GM23248 (cell line): Measurements from ENCODE around the gene SFMBT2. TPM values are rescaled to one million over a fixed set of nuclear protein-coding genes. Genes with fewer than 3 reads are reported as not detected.
"Not testable (repeated sequence)": the region's sequence is repeated elsewhere in the genome, so short reads cannot be mapped to it uniquely, and the experiment has no call there.

ENCODE experiments used
- DNase-seq: peaks from one replicate; pipeline ENCODE4 v3.0.0-alpha.2; 2015
- H2AFZ ChIP-seq: fragments of 200-600 bp; sonication (generic); 2 replicates; pipeline ENCODE4 v1.6.1; 2016; ENCODE audit warnings: antibody characterized with exemption
- H3F3A ChIP-seq: fragments of 200-600 bp; sonication (generic); 2 replicates; pipeline ENCODE4 v1.6.1; 2016; ENCODE audit warnings: mild to moderate bottlenecking, antibody characterized with exemption, mixed run types; ENCODE audit not compliant: insufficient read depth
- H3K27ac ChIP-seq: fragments of 200-600 bp; sonication (generic); 2 replicates; pipeline ENCODE4 v1.5.1; 2016; ENCODE audit warnings: mild to moderate bottlenecking
- H3K27me3 ChIP-seq: fragments of 200-600 bp; sonication (generic); replicated peaks from 2 replicates; pipeline ENCODE4 v1.6.1; 2016; ENCODE audit warnings: mild to moderate bottlenecking; ENCODE audit not compliant: insufficient read depth
- H3K36me3 ChIP-seq: fragments of 200-600 bp; sonication (generic); 2 replicates; pipeline ENCODE4 v1.6.1; 2016; ENCODE audit warnings: low read depth, mild to moderate bottlenecking
- H3K4me1 ChIP-seq: fragments of 200-600 bp; sonication (generic); 2 replicates; pipeline ENCODE4 v1.6.1; 2016; ENCODE audit warnings: mild to moderate bottlenecking; ENCODE audit not compliant: insufficient read depth
- H3K4me2 ChIP-seq: fragments of 200-600 bp; sonication (generic); one replicate; pipeline ENCODE4 v1.6.1; 2016; ENCODE audit warnings: mild to moderate bottlenecking; ENCODE audit not compliant: unreplicated experiment
- H3K4me3 ChIP-seq: fragments of 200-600 bp; sonication (generic); 2 replicates; pipeline ENCODE4 v1.5.1; 2016; ENCODE audit warnings: mild to moderate bottlenecking
- H3K79me2 ChIP-seq: fragments of 200-600 bp; sonication (generic); 2 replicates; pipeline ENCODE4 v1.6.1; 2016; ENCODE audit warnings: mild to moderate bottlenecking; ENCODE audit not compliant: insufficient read depth
- H3K9ac ChIP-seq: fragments of 200-600 bp; sonication (generic); 2 replicates; pipeline ENCODE4 v1.6.1; 2016; ENCODE audit warnings: mild to moderate bottlenecking
- H3K9me2 ChIP-seq: fragments of 200-600 bp; sonication (generic); 2 replicates; pipeline ENCODE4 v1.6.1; 2016; ENCODE audit warnings: mixed run types, mild to moderate bottlenecking, moderate library complexity; ENCODE audit not compliant: insufficient read depth
- H3K9me3 ChIP-seq: fragments of 200-600 bp; sonication (generic); one replicate; pipeline ENCODE4 v1.6.1; 2017; ENCODE audit warnings: low read depth
- H4K20me1 ChIP-seq: fragments of 200-600 bp; sonication (generic); 2 replicates; pipeline ENCODE4 v1.6.0; 2016; ENCODE audit not compliant: insufficient read depth
- EZH2 ChIP-seq: fragments of 200-600 bp; sonication (generic); IDR thresholded peaks from 2 replicates; pipeline ENCODE4 v1.6.1; 2018; ENCODE audit warnings: antibody characterized with exemption, mild to moderate bottlenecking; ENCODE audit not compliant: insufficient read depth, poor library complexity, severe bottlenecking
- EZH2phosphoT487 ChIP-seq: fragments of 200-600 bp; sonication (generic); IDR thresholded peaks from 2 replicates; pipeline ENCODE4 v1.6.1; 2018; ENCODE audit warnings: antibody characterized with exemption, moderate library complexity, mild to moderate bottlenecking, low read depth; ENCODE audit not compliant: insufficient read depth
- WGBS, 2 experiments: methylation state at CpG; one replicate each; pipeline ENCODE4 v1.1.6; 2015 to 2017; ENCODE audit warnings: low lambda C conversion rate in 2 of 2, low coverage in 1 of 2; ENCODE audit errors: missing lambda C conversion rate in 2 of 2; 5-methylcytosine and 5-hydroxymethylcytosine counted together
- in situ Hi-C: fragments of 300-500 bp; cut with MboI; formaldehyde crosslinking; loops from 2 replicates; pipeline ENCODE4 v1.15.0; 2020
- polyA plus RNA-seq: library from polyadenylated mRNA; unstranded; fragments of >200 nt; fragmentation: Nextera tagmentation; extraction: Ambion mirVana; gene quantifications from 2 replicates; pipeline ENCODE4 v1.2.1, GENCODE V29; 2016
- total RNA-seq: library from RNA; depleted of rRNA; stranded (reverse); fragments of >200 nt; shearing (Covaris generic); gene quantifications from 2 replicates; pipeline ENCODE4 v1.2.3, GENCODE V29; 2014

SFMBT2 gene
- total and polyA plus RNA-seq, 2 experiments from 2014 or later: 0.22 TPM; not detected in 1

DNA sequence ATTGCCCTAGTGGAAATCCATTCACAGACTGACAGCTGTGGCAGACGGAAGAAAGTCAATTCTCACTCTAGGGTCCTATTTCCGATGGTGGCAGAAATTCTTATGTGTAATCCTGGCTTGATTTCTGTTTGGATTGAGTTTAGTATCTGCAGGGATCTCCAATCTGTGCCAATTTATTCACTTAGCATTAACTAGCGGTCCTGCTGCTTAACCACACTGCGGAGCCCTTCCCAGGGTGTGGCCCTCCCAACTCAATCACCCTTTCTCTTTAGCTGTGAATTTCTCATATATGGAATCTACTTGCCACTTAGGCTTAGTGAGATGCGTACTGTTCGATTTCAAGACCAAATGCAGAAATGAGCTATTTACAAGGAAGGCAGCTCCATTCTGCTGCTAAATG, 215.7 kb downstream of the SFMBT2 start:
- Histone ChIP-seq H3F3A (no peaks in the 10 kb centered on the region), H3K9me2 (no peaks in the 10 kb centered on the region), H3K9ac (no peak overlapping the region), H3K27ac (no peak overlapping the region), H2AFZ (no peak overlapping the region), H3K4me1 (no peaks in the 10 kb centered on the region), H3K36me3 (no peaks in the 10 kb centered on the region), H4K20me1 (no peaks in the 10 kb centered on the region), H3K4me2 (no peak overlapping the region), H3K79me2 (no peaks in the 10 kb centered on the region), H3K27me3 (no peaks in the 10 kb centered on the region), H3K4me3 (no peak overlapping the region), H3K9me3 (no peaks in the 10 kb centered on the region)
- in situ Hi-C loops: no loop called here
- no peak for DNase-seq
- 73 to 87% methylated on average over 6 of the region's 6 CpGs for WGBS, 2 experiments
- TF ChIP-seq EZH2phosphoT487 (no peak), EZH2 (no peak)

DNA sequence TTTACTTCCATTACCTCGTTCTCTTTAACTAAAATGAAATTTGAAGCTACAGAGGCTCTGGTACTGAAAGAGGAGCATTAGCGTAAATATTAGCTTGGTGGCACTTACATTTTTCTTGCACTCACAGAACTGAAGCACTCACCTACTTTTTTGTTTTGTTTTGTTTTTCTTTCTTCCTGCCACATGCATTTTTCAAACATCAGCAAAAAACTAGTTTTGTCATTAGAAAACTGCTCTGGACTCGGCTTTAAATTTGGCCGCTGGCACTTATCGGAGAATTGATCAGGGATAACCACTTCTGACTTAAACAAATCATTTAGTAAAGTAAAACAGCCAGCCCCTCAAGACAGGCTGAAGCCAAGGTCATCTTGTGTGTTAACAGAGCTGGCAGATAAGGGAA, 216.3 kb downstream of the SFMBT2 start:
- TF ChIP-seq EZH2phosphoT487 (no peak), EZH2 (no peak)
- Histone ChIP-seq H4K20me1 (no peaks in the 10 kb centered on the region), H3K27me3 (no peaks in the 10 kb centered on the region), H3K9ac (no peak overlapping the region), H3K36me3 (no peaks in the 10 kb centered on the region), H3K9me3 (no peaks in the 10 kb centered on the region), H2AFZ (no peak overlapping the region), H3K27ac (no peak overlapping the region), H3K4me3 (no peak overlapping the region), H3F3A (no peaks in the 10 kb centered on the region), H3K9me2 (no peaks in the 10 kb centered on the region), H3K4me2 (no peak overlapping the region), H3K79me2 (no peaks in the 10 kb centered on the region), H3K4me1 (no peaks in the 10 kb centered on the region)
- in situ Hi-C loops: no loop called here
- WGBS, 2 experiments: 82 to 89% methylated on average over 5 of the region's 5 CpGs
- DNase-seq: no peak

DNA sequence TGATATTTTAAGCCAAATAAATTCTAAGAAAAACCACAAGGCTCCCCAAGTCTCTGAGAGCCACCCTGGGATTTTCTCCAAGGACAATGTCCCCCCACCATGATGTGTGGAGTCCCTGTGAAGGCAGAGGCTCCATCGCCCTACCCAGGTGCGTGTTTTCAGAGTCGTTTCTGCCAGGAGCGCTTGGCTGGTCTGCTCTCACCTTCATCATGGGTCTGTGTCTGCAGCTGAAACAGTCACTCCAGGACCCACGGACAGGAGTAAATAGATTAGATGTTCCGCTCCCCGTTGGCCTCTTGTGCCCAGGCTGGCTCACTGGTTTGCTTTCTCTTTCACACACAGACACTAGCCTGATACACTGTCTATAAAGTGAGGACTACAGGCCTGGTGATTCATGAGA, 217.5 kb downstream of the SFMBT2 start:
- WGBS, 2 experiments: 86 to 87% methylated on average over 7 of the region's 7 CpGs
- Histone ChIP-seq H3K4me3 (no peak overlapping the region), H3K79me2 (no peaks in the 10 kb centered on the region), H2AFZ (no peak overlapping the region), H3F3A (no peaks in the 10 kb centered on the region), H3K27ac (no peak overlapping the region), H3K4me2 (no peak overlapping the region), H3K36me3 (no peaks in the 10 kb centered on the region), H4K20me1 (no peaks in the 10 kb centered on the region), H3K27me3 (no peaks in the 10 kb centered on the region), H3K9ac (no peak overlapping the region), H3K9me3 (no peaks in the 10 kb centered on the region), H3K4me1 (no peaks in the 10 kb centered on the region), H3K9me2 (no peaks in the 10 kb centered on the region)
- TF ChIP-seq EZH2phosphoT487 (no peak), EZH2 (no peak)
- in situ Hi-C loops: no loop called here
- no peak for DNase-seq

DNA sequence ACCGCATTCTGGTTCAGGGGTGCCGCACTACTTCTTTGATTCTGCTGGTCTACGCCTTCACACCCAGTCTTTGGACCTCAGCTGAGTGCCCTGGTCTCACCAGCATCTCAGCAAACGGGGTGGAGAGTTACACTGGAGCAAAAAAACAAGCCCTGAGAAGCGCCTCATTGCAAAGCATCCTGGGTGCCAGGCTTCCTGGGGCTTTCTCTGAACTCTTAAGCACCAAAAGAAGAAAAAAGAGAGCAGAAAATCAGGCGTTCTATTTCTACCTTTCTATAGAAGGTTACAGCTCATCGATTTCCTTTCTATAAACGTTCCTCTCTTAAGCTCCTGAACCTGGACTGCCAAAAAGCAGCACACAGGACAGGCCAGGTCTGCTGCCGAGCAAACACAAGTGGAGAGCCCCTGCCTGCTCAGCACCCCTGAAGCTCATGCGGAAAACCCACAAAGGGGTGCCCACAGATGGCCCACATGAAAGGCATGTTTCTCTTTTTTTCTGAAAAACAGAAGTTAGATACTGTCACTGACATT, 217.9 kb downstream of the SFMBT2 start:
- no peaks in the 10 kb centered on the region for H3K9me2 ChIP-seq
- no peaks in the 10 kb centered on the region for H3K27me3 ChIP-seq
- no peaks in the 10 kb centered on the region for H3K36me3 ChIP-seq
- 68 to 72% methylated on average over 10 of the region's 10 CpGs for WGBS, 2 experiments
- H3K9ac ChIP-seq: no peak overlapping the region
- no peak overlapping the region for H3K4me2 ChIP-seq
- H2AFZ ChIP-seq: no peak overlapping the region
- no peaks in the 10 kb centered on the region for H3K79me2 ChIP-seq
- no peaks in the 10 kb centered on the region for H4K20me1 ChIP-seq
- no peak overlapping the region for H3K4me3 ChIP-seq
- H3K27ac ChIP-seq: no peak overlapping the region
- no peaks in the 10 kb centered on the region for H3K4me1 ChIP-seq
- H3K9me3 ChIP-seq: no peaks in the 10 kb centered on the region
- in situ Hi-C loops: no loop called here
- no peak for DNase-seq
- no peaks in the 10 kb centered on the region for H3F3A ChIP-seq
- no peak for TF ChIP-seq EZH2phosphoT487
- no peak for TF ChIP-seq EZH2

DNA sequence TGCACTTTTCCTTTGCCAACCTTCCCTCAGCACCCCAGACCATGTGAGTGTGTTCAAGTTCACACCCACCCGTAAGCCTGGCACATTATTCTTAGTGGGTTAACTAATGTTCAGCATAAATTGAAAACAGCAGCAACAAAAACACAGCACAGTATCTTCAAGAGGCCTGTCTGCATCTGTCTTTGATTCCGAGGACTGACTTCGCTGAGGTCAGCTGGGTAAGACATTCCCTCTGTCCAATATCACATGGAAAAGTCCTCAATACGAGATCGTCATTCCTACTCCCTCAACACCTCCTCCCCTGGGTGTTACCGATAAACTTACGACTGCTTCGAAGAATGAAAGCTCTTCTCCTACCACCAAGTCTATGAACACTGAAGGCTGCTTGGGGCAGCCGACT, 218.8 kb downstream of the SFMBT2 start:
- Histone ChIP-seq H3K9me2 (no peaks in the 10 kb centered on the region), H4K20me1 (no peaks in the 10 kb centered on the region), H3K27ac (no peak overlapping the region), H3K79me2 (no peaks in the 10 kb centered on the region), H3K27me3 (no peaks in the 10 kb centered on the region), H3K4me2 (no peak overlapping the region), H3K36me3 (no peaks in the 10 kb centered on the region), H3K9ac (no peak overlapping the region), H2AFZ (no peak overlapping the region), H3K4me3 (no peak overlapping the region), H3K4me1 (no peaks in the 10 kb centered on the region), H3K9me3 (no peaks in the 10 kb centered on the region), H3F3A (no peaks in the 10 kb centered on the region)
- TF ChIP-seq EZH2 (no peak), EZH2phosphoT487 (no peak)
- WGBS, 2 experiments: 17% methylated on average over 9 of the region's 9 CpGs
- no peak for DNase-seq
- in situ Hi-C loops: no loop called here

DNA sequence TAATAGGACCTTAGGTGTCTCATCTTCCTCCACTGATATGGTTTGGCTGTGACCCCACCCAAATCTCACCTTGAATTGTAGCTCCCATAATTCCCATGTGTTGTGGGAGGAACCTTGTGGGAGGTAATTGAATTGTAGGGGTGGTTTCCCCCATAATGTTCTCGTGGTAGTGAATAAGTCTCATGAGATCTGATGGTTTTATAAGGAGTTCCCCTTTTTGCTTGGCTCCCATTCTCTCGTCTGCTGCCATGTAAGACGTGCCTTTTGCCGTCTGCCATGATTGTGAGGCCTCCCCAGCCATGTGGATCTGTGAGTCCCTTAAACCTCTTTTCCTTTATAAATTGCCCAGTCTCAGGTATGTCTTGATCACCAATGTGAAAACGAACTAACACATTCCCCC, 220.1 kb downstream of the SFMBT2 start:
- H3K4me3 ChIP-seq, H3K36me3 ChIP-seq, H3K4me2 ChIP-seq, H3K27me3 ChIP-seq, DNase-seq, in situ Hi-C loops, H4K20me1 ChIP-seq, H3K9ac ChIP-seq, H2AFZ ChIP-seq, H3K79me2 ChIP-seq, H3K4me1 ChIP-seq, H3K9me2 ChIP-seq, H3K9me3 ChIP-seq, H3F3A ChIP-seq, H3K27ac ChIP-seq: not testable (repeated sequence)
- 45 to 58% methylated on average over 5 of the region's 5 CpGs for whole genome bisulfite sequencing, 2 experiments
